Activated CD8-positive, alpha-beta memory T cell treated with anti-CD3 and anti-CD28 coated beads, Interleukin-2, amount 50 U/mL, for 48 hours (primary cell): ENCODE data around the gene SOX15.

ENCODE experiments used
- DNase-seq: peaks from one replicate; pipeline ENCODE4 v3.0.0-alpha.2; 2020

Gene SOX15

GRCh38 chr17:7576432-7576937, 13.4 kb downstream of the SOX15 start:
- no peak for DNase-seq

- no peak for DNase-seq
Observed at GRCh38 chr17:7575959-7576358, 13.9 kb downstream of the SOX15 start.

- no peak for DNase-seq
Observed at GRCh38 chr17:7575481-7575883, 14.4 kb downstream of the SOX15 start.

GRCh38 chr17:7574176-7574953, 15.5 kb downstream of the SOX15 start:
- DNase-seq = no peak

GRCh38 chr17:7573324-7574080, 16.4 kb downstream of the SOX15 start:
- DNase-seq = peak; percentile 92

GRCh38 chr17:7572588-7573323, 17.1 kb downstream of the SOX15 start:
- DNase-seq = peak; percentile 100

GRCh38 chr17:7572338-7572587, 17.6 kb downstream of the SOX15 start:
- no peak for DNase-seq

- no peak for DNase-seq
Observed at GRCh38 chr17:7570351-7570750, 19.5 kb downstream of the SOX15 start.

- DNase-seq = no peak
Observed at GRCh38 chr17:7569571-7569970, 20.3 kb downstream of the SOX15 start.

GRCh38 chr17:7563115-7563869, 26.6 kb downstream of the SOX15 start:
- no peak for DNase-seq

- no peak for DNase-seq
Observed at GRCh38 chr17:7562208-7562605, 27.7 kb downstream of the SOX15 start.

- DNase-seq = peak; percentile 97
Observed at GRCh38 chr17:7561589-7562207, 28.2 kb downstream of the SOX15 start, which contains the start of gene SENP3. TSS of gene SENP3 (plus strand) at chr17:7561919. CDS start at chr17:7563077, 1,158 bp downstream.

- DNase-seq = peak; percentile 91
Observed at GRCh38 chr17:7561028-7561575, 28.8 kb downstream of the SOX15 start.

GRCh38 chr17:7560172-7561027, 29.5 kb downstream of the SOX15 start:
- DNase-seq = peak; percentile 82

GRCh38 chr17:7559320-7560171, 30.3 kb downstream of the SOX15 start:
- no peak for DNase-seq

GRCh38 chr17:7558544-7559319, 31.2 kb downstream of the SOX15 start, which contains the start of gene TNFSF13:
TSS of gene TNFSF13 (plus strand) at chr17:7558750. CDS start at chr17:7559040, 290 bp downstream.
- DNase-seq = no peak

GRCh38 chr17:7557775-7558543, 31.9 kb downstream of the SOX15 start:
- peak; percentile 65 for DNase-seq

- no peak for DNase-seq
Observed at GRCh38 chr17:7557147-7557764, 32.6 kb downstream of the SOX15 start.
